Memory B cell (primary cell): Measurements from ENCODE around the gene MPL.

Source experiments
- ATAC-seq: fragments of 150-1000 bp; cut with Tn5 transposase; 2 replicates; pipeline ENCODE4 v1.10.0; 2021; ENCODE audit warnings: low read depth, mild to moderate bottlenecking, moderate library complexity
- DNase-seq, 2 donors: peaks; one replicate each; pipeline ENCODE4 v3.0.0; 2022; ENCODE audit warnings: low spot score in 2 of 2
- H3K27ac Mint-ChIP-seq: one replicate; pipeline ENCODE4 v1.8.0; 2022; ENCODE audit warnings: mild to moderate bottlenecking, moderate library complexity, mixed read lengths
- H3K27me3 Mint-ChIP-seq: one replicate; pipeline ENCODE4 v1.8.0; 2022; ENCODE audit warnings: mixed read lengths
- H3K36me3 Mint-ChIP-seq: one replicate; pipeline ENCODE4 v1.8.0; 2022; ENCODE audit warnings: mild to moderate bottlenecking, mixed read lengths
- H3K4me1 Mint-ChIP-seq: one replicate; pipeline ENCODE4 v1.8.0; 2022; ENCODE audit warnings: mixed read lengths
- H3K4me3 Mint-ChIP-seq: one replicate; pipeline ENCODE4 v1.8.0; 2022; ENCODE audit warnings: mild to moderate bottlenecking, moderate library complexity, mixed read lengths
- H3K9me3 Mint-ChIP-seq: one replicate; pipeline ENCODE4 v1.8.0; 2022; ENCODE audit warnings: mixed read lengths

The MPL gene

GRCh38 chr1:43337588-43337987, at the start of gene MPL:
Gene MPL (plus strand): TSS chr1:43337818. CDS start chr1:43337849, 31 bp downstream.
- H3K36me3 Mint-ChIP-seq, result peaks cover 2% of the 10 kb centered on the region
- H3K9me3 Mint-ChIP-seq, result no peaks in the 10 kb centered on the region
- DNase-seq, result no peak
- no peak for ATAC-seq
- no peak within 1 kb of the TSS for H3K4me3 Mint-ChIP-seq
- H3K4me1 Mint-ChIP-seq, result no peaks in the 10 kb centered on the region
- peaks cover 2% of the 10 kb centered on the region for H3K27me3 Mint-ChIP-seq
- no peak within 1 kb of the TSS for H3K27ac Mint-ChIP-seq

GRCh38 chr1:43288058-43288784, 49.4 kb upstream of the MPL start:
- no peak for DNase-seq
- H3K9me3 Mint-ChIP-seq, result no peaks in the 10 kb centered on the region
- no peak overlapping the region for H3K27ac Mint-ChIP-seq
- H3K36me3 Mint-ChIP-seq, result no peaks in the 10 kb centered on the region
- peaks cover 13% of the 10 kb centered on the region for H3K27me3 Mint-ChIP-seq
- H3K4me3 Mint-ChIP-seq, result no peak overlapping the region
- no peak for ATAC-seq
- H3K4me1 Mint-ChIP-seq, result no peaks in the 10 kb centered on the region

- H3K4me1 Mint-ChIP-seq, result no peaks in the 10 kb centered on the region
- peaks cover 13% of the 10 kb centered on the region for H3K27me3 Mint-ChIP-seq
- H3K4me3 Mint-ChIP-seq, result no peak overlapping the region
- no peak for ATAC-seq
- no peak for DNase-seq
- no peaks in the 10 kb centered on the region for H3K36me3 Mint-ChIP-seq
- H3K27ac Mint-ChIP-seq, result no peak overlapping the region
- no peaks in the 10 kb centered on the region for H3K9me3 Mint-ChIP-seq
Observed at GRCh38 chr1:43288785-43289706, 48.6 kb upstream of the MPL start.

GRCh38 chr1:43292216-43292615, 45.4 kb upstream of the MPL start:
- DNase-seq, result no peak
- peaks cover 1% of the 10 kb centered on the region for H3K27me3 Mint-ChIP-seq
- ATAC-seq, result no peak
- H3K27ac Mint-ChIP-seq, result no peak overlapping the region
- H3K36me3 Mint-ChIP-seq, result no peaks in the 10 kb centered on the region
- H3K4me3 Mint-ChIP-seq, result no peak overlapping the region
- no peaks in the 10 kb centered on the region for H3K9me3 Mint-ChIP-seq
- H3K4me1 Mint-ChIP-seq, result peaks cover 3% of the 10 kb centered on the region

- H3K4me1 Mint-ChIP-seq, result peaks cover 3% of the 10 kb centered on the region
Observed at GRCh38 chr1:43292679-43293078, 44.9 kb upstream of the MPL start.

GRCh38 chr1:43293176-43293575, 44.4 kb upstream of the MPL start:
- Mint-ChIP-seq H3K9me3 (no peaks in the 10 kb centered on the region), H3K4me3 (no peak overlapping the region), H3K27me3 (peaks cover 2% of the 10 kb centered on the region), H3K4me1 (peaks cover 3% of the 10 kb centered on the region), H3K36me3 (no peaks in the 10 kb centered on the region), H3K27ac (no peak overlapping the region)
- ATAC-seq (no peak), DNase-seq (no peak)

More at GRCh38 chr1:43292679-43293078, 44.9 kb upstream of the MPL start:
- no peak for ATAC-seq
- no peak overlapping the region for H3K27ac Mint-ChIP-seq
- H3K9me3 Mint-ChIP-seq, result no peaks in the 10 kb centered on the region
- H3K27me3 Mint-ChIP-seq, result no peaks in the 10 kb centered on the region
- no peak overlapping the region for H3K4me3 Mint-ChIP-seq
- no peaks in the 10 kb centered on the region for H3K36me3 Mint-ChIP-seq
- DNase-seq, result no peak

GRCh38 chr1:43293896-43294760, 43.5 kb upstream of the MPL start:
- H3K9me3 Mint-ChIP-seq, result no peaks in the 10 kb centered on the region
- no peak for ATAC-seq
- H3K4me3 Mint-ChIP-seq, result no peak overlapping the region
- peaks cover 2% of the 10 kb centered on the region for H3K27me3 Mint-ChIP-seq
- no peaks in the 10 kb centered on the region for H3K36me3 Mint-ChIP-seq
- no peak overlapping the region for H3K27ac Mint-ChIP-seq
- no peak for DNase-seq
- H3K4me1 Mint-ChIP-seq, result peaks cover 3% of the 10 kb centered on the region

GRCh38 chr1:43294761-43295160, 42.9 kb upstream of the MPL start:
- no peak overlapping the region for H3K4me3 Mint-ChIP-seq
- H3K36me3 Mint-ChIP-seq, result no peaks in the 10 kb centered on the region
- no peaks in the 10 kb centered on the region for H3K9me3 Mint-ChIP-seq
- H3K27me3 Mint-ChIP-seq, result peaks cover 2% of the 10 kb centered on the region
- H3K27ac Mint-ChIP-seq, result no peak overlapping the region
- DNase-seq (no peak), ATAC-seq (no peak)
- peaks cover 3% of the 10 kb centered on the region for H3K4me1 Mint-ChIP-seq

GRCh38 chr1:43296207-43296606, 41.4 kb upstream of the MPL start:
- DNase-seq, result no peak
- Mint-ChIP-seq H3K36me3 (no peaks in the 10 kb centered on the region), H3K4me1 (peaks cover 3% of the 10 kb centered on the region), H3K27me3 (peaks cover 5% of the 10 kb centered on the region), H3K9me3 (no peaks in the 10 kb centered on the region), H3K4me3 (no peak overlapping the region), H3K27ac (no peak overlapping the region)
- no peak for ATAC-seq

- H3K27me3 Mint-ChIP-seq, result peaks cover 11% of the 10 kb centered on the region
- no peaks in the 10 kb centered on the region for H3K9me3 Mint-ChIP-seq
- ATAC-seq (no peak), DNase-seq (no peak)
- H3K36me3 Mint-ChIP-seq, result no peaks in the 10 kb centered on the region
- no peak overlapping the region for H3K4me3 Mint-ChIP-seq
- peaks cover 3% of the 10 kb centered on the region for H3K4me1 Mint-ChIP-seq
- H3K27ac Mint-ChIP-seq, result no peak overlapping the region
Observed at GRCh38 chr1:43298055-43298454, 39.6 kb upstream of the MPL start.

GRCh38 chr1:43299101-43299500, 38.5 kb upstream of the MPL start:
- no peak for ATAC-seq
- Mint-ChIP-seq H3K9me3 (no peaks in the 10 kb centered on the region), H3K27ac (no peak overlapping the region), H3K4me1 (peaks cover 3% of the 10 kb centered on the region), H3K4me3 (no peak overlapping the region), H3K27me3 (peaks cover 11% of the 10 kb centered on the region), H3K36me3 (no peaks in the 10 kb centered on the region)
- DNase-seq, result no peak

- H3K4me3 Mint-ChIP-seq, result no peak within 1 kb of the TSS
- DNase-seq, result no peak
- no peak within 1 kb of the TSS for H3K27ac Mint-ChIP-seq
- no peak for ATAC-seq
- peaks cover 3% of the 10 kb centered on the region for H3K4me1 Mint-ChIP-seq
- H3K27me3 Mint-ChIP-seq, result peaks cover 14% of the 10 kb centered on the region
- no peaks in the 10 kb centered on the region for H3K36me3 Mint-ChIP-seq
- H3K9me3 Mint-ChIP-seq, result no peaks in the 10 kb centered on the region
Observed at GRCh38 chr1:43300378-43301094, 37.1 kb upstream of the MPL start, which contains the start of gene TIE1. Gene TIE1 (plus strand): TSS chr1:43300982. CDS start chr1:43301072, 90 bp downstream.

GRCh38 chr1:43302201-43302600, 35.4 kb upstream of the MPL start:
- no peak overlapping the region for H3K4me3 Mint-ChIP-seq
- H3K27me3 Mint-ChIP-seq, result peaks cover 22% of the 10 kb centered on the region
- H3K36me3 Mint-ChIP-seq, result no peaks in the 10 kb centered on the region
- peaks cover 6% of the 10 kb centered on the region for H3K4me1 Mint-ChIP-seq
- H3K27ac Mint-ChIP-seq, result no peak overlapping the region
- no peaks in the 10 kb centered on the region for H3K9me3 Mint-ChIP-seq
- no peak for DNase-seq
- no peak for ATAC-seq
